ENCODE data around the gene TMPRSS3. TPM values are rescaled to one million over a fixed set of nuclear protein-coding genes. Genes with fewer than 3 reads are reported as not detected.

The TMPRSS3 gene
- total and polyA plus RNA-seq, 2 of the 13 experiments (the other 11 are each of a cell fraction or from before 2014, with no cell fraction given), result 2.8 to 16.9 TPM

DNA sequence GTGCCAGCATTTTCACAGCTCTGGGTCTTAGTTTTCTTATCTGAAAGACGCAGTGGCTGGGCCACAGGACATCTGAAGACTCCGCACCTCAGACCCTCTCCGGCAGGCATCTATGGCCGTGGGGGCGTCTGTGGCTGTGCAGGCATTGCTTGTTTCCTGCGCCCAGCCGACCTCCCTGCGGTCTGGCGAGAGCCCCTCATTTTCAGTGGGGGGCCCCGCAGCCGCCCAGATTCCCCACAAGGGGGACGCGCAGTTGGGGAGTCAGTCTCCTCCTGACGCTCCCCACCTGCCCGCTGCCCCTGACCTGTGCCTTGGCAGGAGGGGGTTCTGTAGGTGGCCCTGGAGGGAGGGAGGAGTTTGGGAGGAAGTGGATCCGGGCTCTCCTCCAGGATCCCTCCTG is 26.0 kb downstream of the TMPRSS3 start (continued):
- TF ChIP-seq, protein P1, sequence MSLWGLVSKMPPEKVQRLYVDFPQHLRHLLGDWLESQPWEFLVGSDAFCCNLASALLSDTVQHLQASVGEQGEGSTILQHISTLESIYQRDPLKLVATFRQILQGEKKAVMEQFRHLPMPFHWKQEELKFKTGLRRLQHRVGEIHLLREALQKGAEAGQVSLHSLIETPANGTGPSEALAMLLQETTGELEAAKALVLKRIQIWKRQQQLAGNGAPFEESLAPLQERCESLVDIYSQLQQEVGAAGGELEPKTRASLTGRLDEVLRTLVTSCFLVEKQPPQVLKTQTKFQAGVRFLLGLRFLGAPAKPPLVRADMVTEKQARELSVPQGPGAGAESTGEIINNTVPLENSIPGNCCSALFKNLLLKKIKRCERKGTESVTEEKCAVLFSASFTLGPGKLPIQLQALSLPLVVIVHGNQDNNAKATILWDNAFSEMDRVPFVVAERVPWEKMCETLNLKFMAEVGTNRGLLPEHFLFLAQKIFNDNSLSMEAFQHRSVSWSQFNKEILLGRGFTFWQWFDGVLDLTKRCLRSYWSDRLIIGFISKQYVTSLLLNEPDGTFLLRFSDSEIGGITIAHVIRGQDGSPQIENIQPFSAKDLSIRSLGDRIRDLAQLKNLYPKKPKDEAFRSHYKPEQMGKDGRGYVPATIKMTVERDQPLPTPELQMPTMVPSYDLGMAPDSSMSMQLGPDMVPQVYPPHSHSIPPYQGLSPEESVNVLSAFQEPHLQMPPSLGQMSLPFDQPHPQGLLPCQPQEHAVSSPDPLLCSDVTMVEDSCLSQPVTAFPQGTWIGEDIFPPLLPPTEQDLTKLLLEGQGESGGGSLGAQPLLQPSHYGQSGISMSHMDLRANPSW (CRISPR knock-in tag; IDR thresholded peaks at IDR 0.05; ENCODE audit: borderline replicate concordance), result no peak
- TF ChIP-seq PRMT3 (CRISPR knock-in tag; IDR thresholded peaks at IDR 0.05; ENCODE audit: borderline replicate concordance, low read depth) (no peak), FOXJ3 (CRISPR knock-in tag; IDR thresholded peaks at IDR 0.05; ENCODE audit: borderline replicate concordance) (no peak), ZNF790 (CRISPR knock-in tag; IDR thresholded peaks at IDR 0.05; ENCODE audit: borderline replicate concordance) (no peak), ZNF775 (CRISPR knock-in tag; IDR thresholded peaks at IDR 0.05; ENCODE audit: borderline replicate concordance) (no peak), ZNF577 (CRISPR knock-in tag; IDR thresholded peaks at IDR 0.05; ENCODE audit: borderline replicate concordance, low read depth) (no peak), ZIK1 (CRISPR knock-in tag; IDR thresholded peaks at IDR 0.05; ENCODE audit: borderline replicate concordance, low read depth) (no peak), ZFP82 (CRISPR knock-in tag; IDR thresholded peaks at IDR 0.05; ENCODE audit: borderline replicate concordance) (no peak), SP140L (CRISPR knock-in tag; IDR thresholded peaks at IDR 0.05; ENCODE audit: borderline replicate concordance) (no peak), JUN (CRISPR knock-in tag; IDR thresholded peaks at IDR 0.05) (no peak), ZNF367 (CRISPR knock-in tag; IDR thresholded peaks at IDR 0.05; ENCODE audit: borderline replicate concordance) (no peak), ZNF3 (CRISPR knock-in tag; IDR thresholded peaks at IDR 0.05) (no peak), ZNF282 (IDR thresholded peaks at IDR 0.05; ENCODE audit: partially characterized antibody) (no peak), RXRA (CRISPR knock-in tag; IDR thresholded peaks at IDR 0.05) (no peak)

Measured in HepG2 (cell line).